Natural killer cell (primary cell): Measurements from ENCODE around the gene DHH. TPM values are rescaled to one million over a fixed set of nuclear protein-coding genes. Genes with fewer than 3 reads are reported as not detected.

Source experiments
- ATAC-seq, 3 donors: fragments of 150-1000 bp in 2 of 3; fragments of 200-7000 bp in 1 of 3; cut with Tn5 transposase; 1 replicate in 1 of 3; 2 replicates in 2 of 3; pipeline ENCODE4 v1.10.0; 2021; ENCODE audit warnings: mild to moderate bottlenecking in 2 of 3, moderate library complexity in 2 of 3
- DNase-seq, 2 donors: peaks; one replicate each; pipeline versions ENCODE4 v3.0.0 to v3.0.0-alpha.2; 2013 to 2021; ENCODE audit warnings: mixed read lengths in 1 of 2
- H3K27ac ChIP-seq: one replicate; pipeline ENCODE4 v1.5.1; 2013; ENCODE audit warnings: mild to moderate bottlenecking, low read length
- H3K27me3 ChIP-seq: one replicate; pipeline ENCODE4 v1.6.1; 2013; ENCODE audit warnings: low read length; ENCODE audit not compliant: control insufficient read depth, insufficient read depth
- H3K36me3 ChIP-seq: one replicate; pipeline ENCODE4 v1.6.1; 2013; ENCODE audit warnings: low read length; ENCODE audit not compliant: control insufficient read depth, insufficient read depth
- H3K4me1 ChIP-seq: one replicate; pipeline ENCODE4 v1.6.1; 2013; ENCODE audit warnings: low read length; ENCODE audit not compliant: control insufficient read depth, insufficient read depth
- H3K4me3 ChIP-seq: one replicate; pipeline ENCODE4 v1.5.1; 2013; ENCODE audit warnings: low read length
- H3K9me3 ChIP-seq: one replicate; pipeline ENCODE4 v1.6.1; 2013; ENCODE audit warnings: low read length; ENCODE audit not compliant: control insufficient read depth, insufficient read depth
- H3K27ac Mint-ChIP-seq, 2 donors: one replicate each; pipeline ENCODE4 v1.8.0; 2022; ENCODE audit warnings: mild to moderate bottlenecking in 2 of 2, mixed read lengths in 2 of 2, moderate library complexity in 1 of 2
- H3K27me3 Mint-ChIP-seq, 2 donors: one replicate each; pipeline ENCODE4 v1.8.0; 2022; ENCODE audit warnings: low read depth in 2 of 2, mixed read lengths in 2 of 2
- H3K36me3 Mint-ChIP-seq: one replicate; pipeline ENCODE4 v1.8.0; 2022; ENCODE audit warnings: mixed read lengths
- H3K4me1 Mint-ChIP-seq, 2 donors: one replicate each; pipeline ENCODE4 v1.8.0; 2022; ENCODE audit warnings: mixed read lengths in 2 of 2
- H3K4me3 Mint-ChIP-seq: one replicate; pipeline ENCODE4 v1.8.0; 2022; ENCODE audit warnings: mild to moderate bottlenecking, moderate library complexity, mixed read lengths
- H3K9me3 Mint-ChIP-seq, 2 donors: one replicate each; pipeline ENCODE4 v1.8.0; 2022; ENCODE audit warnings: mixed read lengths in 2 of 2
- CTCF ChIP-seq: fragments of 200-600 bp; IDR thresholded peaks from one replicate; pipeline ENCODE4 v1.8.0; 2022; ENCODE audit warnings: antibody characterized with exemption
- WGBS: methylation state at CpG from one replicate; pipeline ENCODE4 v1.1.7; 2013; ENCODE audit warnings: missing lambda C conversion rate; ENCODE audit not compliant: insufficient coverage; 5-methylcytosine and 5-hydroxymethylcytosine counted together
- intact Hi-C: fragments of 100-400 bp; cut with micrococcal nuclease; formaldehyde crosslinking; loops from one replicate; pipeline ENCODE4 v1.14.2; 2022
- total RNA-seq, 4 donors: library from RNA; stranded (reverse); fragments of 120-200 nt in 1 of 4; gene quantifications; one replicate each; pipeline versions ENCODE4 v1.2.3 to v1.2.4, GENCODE V29; 2013 to 2022

DHH gene
- total RNA-seq, 3 donors from 2014 or later (not counting 1 experiment from before 2014, with no cell fraction given) = 0.39 to 0.80 (median 0.45) TPM

GRCh38 chr12:49126852-49127763, 32.5 kb upstream of the DHH start:
- H3K36me3 ChIP-seq = peaks cover 26% of the 10 kb centered on the region
- Mint-ChIP-seq H3K27ac (peak overlapping the region; percentile 64 to 73), H3K4me1 (peaks cover 33 to 35% of the 10 kb centered on the region in 2 donors), H3K36me3 (peaks cover 6% of the 10 kb centered on the region), H3K9me3 (no peaks in the 10 kb centered on the region), H3K27me3 (no peaks in the 10 kb centered on the region), H3K4me3 (no peak overlapping the region)
- H3K9me3 ChIP-seq = no peaks in the 10 kb centered on the region
- H3K4me1 ChIP-seq = peaks cover 15% of the 10 kb centered on the region
- intact Hi-C loops = no loop called here
- no peak for TF ChIP-seq CTCF
- no peaks in the 10 kb centered on the region for H3K27me3 ChIP-seq
- no peak for ATAC-seq
- no peak overlapping the region for H3K4me3 ChIP-seq
- H3K27ac ChIP-seq = no peak overlapping the region
- no peak for DNase-seq
- 97% methylated on average over 3 of the region's 4 CpGs for WGBS

- no peak for TF ChIP-seq CTCF
- 58% methylated on average over 5 of the region's 6 CpGs for WGBS
- no peaks in the 10 kb centered on the region for H3K36me3 ChIP-seq
- DNase-seq = peak in 1 of 2 donors; percentile 22
- H3K27me3 ChIP-seq = no peaks in the 10 kb centered on the region
- Mint-ChIP-seq H3K4me3 (no peak overlapping the region), H3K36me3 (no peaks in the 10 kb centered on the region), H3K27ac (no peak overlapping the region), H3K9me3 (no peaks in the 10 kb centered on the region), H3K4me1 (no peaks in the 10 kb centered on the region), H3K27me3 (no peaks in the 10 kb centered on the region)
- no peak overlapping the region for H3K4me3 ChIP-seq
- no peaks in the 10 kb centered on the region for H3K9me3 ChIP-seq
- no peaks in the 10 kb centered on the region for H3K4me1 ChIP-seq
- intact Hi-C loops = no loop called here
- H3K27ac ChIP-seq = no peak overlapping the region
- ATAC-seq = no peak
Observed at GRCh38 chr12:49121047-49121696, 26.6 kb upstream of the DHH start.

- ATAC-seq = no peak
- Mint-ChIP-seq H3K4me3 (peak overlapping the region; percentile 100), H3K9me3 (no peaks in the 10 kb centered on the region), H3K4me1 (peaks cover 28 to 36% of the 10 kb centered on the region in 2 donors), H3K27me3 (no peaks in the 10 kb centered on the region), H3K27ac (peak overlapping the region; percentile 98), H3K36me3 (no peaks in the 10 kb centered on the region)
- Histone ChIP-seq H3K27ac (peak overlapping the region; percentile 64), H3K4me1 (peaks cover 24% of the 10 kb centered on the region), H3K4me3 (peak overlapping the region; percentile 4), H3K9me3 (no peaks in the 10 kb centered on the region), H3K27me3 (no peaks in the 10 kb centered on the region), H3K36me3 (peaks cover 4% of the 10 kb centered on the region)
- intact Hi-C loops = loop anchor here (2.0 to 5.0 kb wide), 2 partner anchors 22 to 49 kb away; partner anchors contain the start of gene KMT2D
- 69% methylated on average over 4 of the region's 6 CpGs for WGBS
- no peak for DNase-seq
- TF ChIP-seq CTCF = no peak
Observed at GRCh38 chr12:49111206-49111605, 16.6 kb upstream of the DHH start.
